Panc1 (cell line): Measurements from ENCODE around the gene CMIP. TPM values are rescaled to one million over a fixed set of nuclear protein-coding genes. Genes with fewer than 3 reads are reported as not detected.
A peak's percentile ranks its signal among the peaks of the same experiment; 100 is the strongest.

Experiments
- ATAC-seq: fragments of 200-7000 bp; cut with Tn5 transposase; 2 replicates; pipeline ENCODE4 v1.9.1; 2020; ENCODE audit warnings: mild to moderate bottlenecking, moderate library complexity
- BruUV-seq: library from RNA; stranded (reverse); fragments of 400-500 nt; replicated peaks from 2 replicates; lab custom pipeline; 2021; lab: Mats Ljungman, UMichigan
- CTCF ChIA-PET: fragments of 300-600 bp; sonication (Branson Sonifier 250); formaldehyde crosslinking; loops from one replicate; lab custom pipeline; 2022; ENCODE audit warnings: antibody characterized with exemption; lab: Charles Lee
- POLR2A ChIA-PET: fragments of 300-600 bp; sonication (Branson Sonifier 250); formaldehyde crosslinking; loops from one replicate; lab custom pipeline; 2022; ENCODE audit warnings: antibody characterized with exemption; lab: Charles Lee
- DNase-seq: peaks from one replicate; pipeline ENCODE4 v3.0.0-alpha.2; 2010; ENCODE audit warnings: low read depth, low spot score
- H3K27ac ChIP-seq: 2 replicates; pipeline ENCODE4 v1.5.1; 2011; ENCODE audit warnings: mild to moderate bottlenecking, low read length, inconsistent platforms
- H3K27me3 ChIP-seq: fragments of 200-500 bp; sonication (Bioruptor generic); 2 replicates; pipeline ENCODE4 v1.6.0; 2014; ENCODE audit warnings: low read length, inconsistent platforms; ENCODE audit not compliant: control insufficient read depth, insufficient read depth
- H3K36me3 ChIP-seq: fragments of 200-500 bp; sonication (Bioruptor generic); 2 replicates; pipeline ENCODE4 v1.5.1; 2014; ENCODE audit warnings: inconsistent platforms, mild to moderate bottlenecking, low read length, moderate library complexity; ENCODE audit not compliant: control insufficient read depth, insufficient read depth
- H3K4me1 ChIP-seq: 2 replicates; pipeline ENCODE4 v1.5.1; 2011; ENCODE audit warnings: inconsistent platforms, mild to moderate bottlenecking, low read length, moderate library complexity; ENCODE audit not compliant: control insufficient read depth, insufficient read depth
- H3K4me3 ChIP-seq, 2 experiments: 2 replicates each; pipeline ENCODE4 v1.5.1; 2011 to 2012; ENCODE audit warnings: low read depth in 2 of 2, low read length in 2 of 2, mild to moderate bottlenecking in 2 of 2, inconsistent platforms in 1 of 2, moderate library complexity in 1 of 2
- H3K9me3 ChIP-seq: fragments of 200-500 bp; sonication (Bioruptor generic); 2 replicates; pipeline ENCODE4 v1.5.1; 2014; ENCODE audit warnings: low read depth, mild to moderate bottlenecking, inconsistent platforms, low read length, moderate library complexity; ENCODE audit not compliant: control insufficient read depth, insufficient read depth
- POLR2AphosphoS5 ChIP-seq: IDR thresholded peaks from 2 replicates; pipeline ENCODE4 v1.6.1; 2012; ENCODE audit warnings: mild to moderate bottlenecking, low read depth, low read length, moderate library complexity
- SIN3A ChIP-seq: IDR thresholded peaks from 2 replicates; pipeline ENCODE4 v1.6.1; 2012; ENCODE audit warnings: low read depth, mild to moderate bottlenecking, low read length, moderate library complexity, borderline replicate concordance; ENCODE audit not compliant: insufficient read depth
- TCF7L2 ChIP-seq: IDR thresholded peaks from 2 replicates; pipeline ENCODE4 v1.6.1; 2011; ENCODE audit warnings: mild to moderate bottlenecking, low read depth, low read length, inconsistent platforms
- in situ Hi-C: cut with HindIII; loops from 2 replicates; pipeline ENCODE4 v1.10.0; 2016; ENCODE audit warnings: low sequenced_read_pairs, low pct_unique_long_range_greater_than_20kb
- intact Hi-C: fragments of 100-400 bp; cut with micrococcal nuclease; formaldehyde crosslinking; loops from one replicate; pipeline ENCODE4 v1.10.0; 2022; ENCODE audit not compliant: unreplicated experiment
- total RNA-seq: library from RNA; stranded (reverse); gene quantifications from one replicate; pipeline ENCODE4 v1.2.1, GENCODE V29; 2021; ENCODE audit not compliant: unreplicated experiment
- TF ChIP-seq, protein P1 (sequence below): fragments of 450-650 bp; IDR thresholded peaks from 2 replicates; pipeline ENCODE4 v1.5.1; 2017; ENCODE audit warnings: mild to moderate bottlenecking
- TF ChIP-seq, protein P2 (sequence below), 2 experiments: IDR thresholded peaks; 2 replicates each; pipeline ENCODE4 v1.6.1; 2011 to 2012; ENCODE audit warnings: low read depth in 2 of 2, control low read depth in 1 of 2, low read length in 1 of 2, mild to moderate bottlenecking in 1 of 2, moderate library complexity in 1 of 2; ENCODE audit not compliant: insufficient read depth in 1 of 2

Gene CMIP
- total RNA-seq, 1 experiment from 2014 or later, result 49.7 TPM

DNA sequence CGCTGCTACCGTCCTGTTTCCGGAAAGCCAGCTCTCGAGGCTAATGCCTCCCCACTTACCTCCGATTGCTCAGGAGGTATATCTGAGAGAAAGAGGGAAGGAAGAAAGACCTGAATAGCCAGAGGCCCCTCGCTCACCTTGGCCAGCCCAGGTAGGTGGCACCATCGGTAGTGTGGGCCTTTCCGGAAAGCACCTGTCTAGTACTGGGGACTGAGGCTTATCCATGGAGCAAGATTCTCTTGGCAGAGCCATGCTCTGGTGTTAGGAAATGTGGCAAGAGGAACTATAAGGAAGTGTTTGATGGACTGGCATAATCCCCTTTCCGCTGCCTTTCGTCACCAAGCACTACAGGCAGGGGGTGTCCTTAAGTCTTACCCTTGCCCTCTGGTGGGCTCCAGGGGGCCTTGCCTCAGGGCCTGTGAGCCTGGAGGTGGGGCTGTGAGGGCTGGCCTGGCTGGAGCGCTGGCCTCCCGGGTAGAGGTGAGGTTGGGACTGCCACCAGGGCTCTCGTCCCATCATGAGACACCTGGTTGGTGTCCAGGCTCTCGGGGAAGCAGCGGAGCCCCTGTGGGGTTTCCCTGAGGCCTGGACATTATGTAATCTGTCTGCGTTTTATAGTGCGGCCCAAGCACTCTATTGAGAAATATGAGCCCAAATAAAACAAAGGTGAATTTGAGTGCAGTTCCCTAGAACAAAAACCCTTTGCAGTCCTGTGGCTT lies 2.9 kb downstream of the CMIP start:
- 0 out of 2 replicates have a peak, but pooled peaks have one; percentile 3 for ATAC-seq
- H3K4me3 ChIP-seq, result peak overlapping the region; percentile 74 to 87
- H3K27me3 ChIP-seq, result no peaks in the 10 kb centered on the region
- ChIA-PET POLR2A (no interaction called here), CTCF (interaction anchor here (0.7 kb wide), 1 partner anchor 259 kb away, joined by 9 read pairs; no protein-coding TSS in a partner anchor)
- BruUV-seq, result no TSS peak
- no peaks in the 10 kb centered on the region for H3K9me3 ChIP-seq
- intact Hi-C loops, result loop anchor here (5.0 kb wide), 1 partner anchor 45 kb away; no protein-coding TSS in a partner anchor
- H3K27ac ChIP-seq, result peak overlapping the region; percentile 87
- H3K36me3 ChIP-seq, result peaks cover 4% of the 10 kb centered on the region; the same call in 1 of the 2 replicates
- DNase-seq, result no peak
- H3K4me1 ChIP-seq, result peaks cover 25% of the 10 kb centered on the region
- TF ChIP-seq POLR2AphosphoS5, result no peak
- TF ChIP-seq TCF7L2, result no peak
- TF ChIP-seq, protein P1, sequence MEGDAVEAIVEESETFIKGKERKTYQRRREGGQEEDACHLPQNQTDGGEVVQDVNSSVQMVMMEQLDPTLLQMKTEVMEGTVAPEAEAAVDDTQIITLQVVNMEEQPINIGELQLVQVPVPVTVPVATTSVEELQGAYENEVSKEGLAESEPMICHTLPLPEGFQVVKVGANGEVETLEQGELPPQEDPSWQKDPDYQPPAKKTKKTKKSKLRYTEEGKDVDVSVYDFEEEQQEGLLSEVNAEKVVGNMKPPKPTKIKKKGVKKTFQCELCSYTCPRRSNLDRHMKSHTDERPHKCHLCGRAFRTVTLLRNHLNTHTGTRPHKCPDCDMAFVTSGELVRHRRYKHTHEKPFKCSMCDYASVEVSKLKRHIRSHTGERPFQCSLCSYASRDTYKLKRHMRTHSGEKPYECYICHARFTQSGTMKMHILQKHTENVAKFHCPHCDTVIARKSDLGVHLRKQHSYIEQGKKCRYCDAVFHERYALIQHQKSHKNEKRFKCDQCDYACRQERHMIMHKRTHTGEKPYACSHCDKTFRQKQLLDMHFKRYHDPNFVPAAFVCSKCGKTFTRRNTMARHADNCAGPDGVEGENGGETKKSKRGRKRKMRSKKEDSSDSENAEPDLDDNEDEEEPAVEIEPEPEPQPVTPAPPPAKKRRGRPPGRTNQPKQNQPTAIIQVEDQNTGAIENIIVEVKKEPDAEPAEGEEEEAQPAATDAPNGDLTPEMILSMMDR, result no peak
- TF ChIP-seq, protein P2, sequence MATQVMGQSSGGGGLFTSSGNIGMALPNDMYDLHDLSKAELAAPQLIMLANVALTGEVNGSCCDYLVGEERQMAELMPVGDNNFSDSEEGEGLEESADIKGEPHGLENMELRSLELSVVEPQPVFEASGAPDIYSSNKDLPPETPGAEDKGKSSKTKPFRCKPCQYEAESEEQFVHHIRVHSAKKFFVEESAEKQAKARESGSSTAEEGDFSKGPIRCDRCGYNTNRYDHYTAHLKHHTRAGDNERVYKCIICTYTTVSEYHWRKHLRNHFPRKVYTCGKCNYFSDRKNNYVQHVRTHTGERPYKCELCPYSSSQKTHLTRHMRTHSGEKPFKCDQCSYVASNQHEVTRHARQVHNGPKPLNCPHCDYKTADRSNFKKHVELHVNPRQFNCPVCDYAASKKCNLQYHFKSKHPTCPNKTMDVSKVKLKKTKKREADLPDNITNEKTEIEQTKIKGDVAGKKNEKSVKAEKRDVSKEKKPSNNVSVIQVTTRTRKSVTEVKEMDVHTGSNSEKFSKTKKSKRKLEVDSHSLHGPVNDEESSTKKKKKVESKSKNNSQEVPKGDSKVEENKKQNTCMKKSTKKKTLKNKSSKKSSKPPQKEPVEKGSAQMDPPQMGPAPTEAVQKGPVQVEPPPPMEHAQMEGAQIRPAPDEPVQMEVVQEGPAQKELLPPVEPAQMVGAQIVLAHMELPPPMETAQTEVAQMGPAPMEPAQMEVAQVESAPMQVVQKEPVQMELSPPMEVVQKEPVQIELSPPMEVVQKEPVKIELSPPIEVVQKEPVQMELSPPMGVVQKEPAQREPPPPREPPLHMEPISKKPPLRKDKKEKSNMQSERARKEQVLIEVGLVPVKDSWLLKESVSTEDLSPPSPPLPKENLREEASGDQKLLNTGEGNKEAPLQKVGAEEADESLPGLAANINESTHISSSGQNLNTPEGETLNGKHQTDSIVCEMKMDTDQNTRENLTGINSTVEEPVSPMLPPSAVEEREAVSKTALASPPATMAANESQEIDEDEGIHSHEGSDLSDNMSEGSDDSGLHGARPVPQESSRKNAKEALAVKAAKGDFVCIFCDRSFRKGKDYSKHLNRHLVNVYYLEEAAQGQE (IDR thresholded peaks at IDR 0.05; ENCODE audit: insufficient read depth in 1 of 2, low read depth in 2 of 2, low read length in 1 of 2), result no peak
- no peak for TF ChIP-seq SIN3A
- in situ Hi-C loops, result no loop called here

DNA sequence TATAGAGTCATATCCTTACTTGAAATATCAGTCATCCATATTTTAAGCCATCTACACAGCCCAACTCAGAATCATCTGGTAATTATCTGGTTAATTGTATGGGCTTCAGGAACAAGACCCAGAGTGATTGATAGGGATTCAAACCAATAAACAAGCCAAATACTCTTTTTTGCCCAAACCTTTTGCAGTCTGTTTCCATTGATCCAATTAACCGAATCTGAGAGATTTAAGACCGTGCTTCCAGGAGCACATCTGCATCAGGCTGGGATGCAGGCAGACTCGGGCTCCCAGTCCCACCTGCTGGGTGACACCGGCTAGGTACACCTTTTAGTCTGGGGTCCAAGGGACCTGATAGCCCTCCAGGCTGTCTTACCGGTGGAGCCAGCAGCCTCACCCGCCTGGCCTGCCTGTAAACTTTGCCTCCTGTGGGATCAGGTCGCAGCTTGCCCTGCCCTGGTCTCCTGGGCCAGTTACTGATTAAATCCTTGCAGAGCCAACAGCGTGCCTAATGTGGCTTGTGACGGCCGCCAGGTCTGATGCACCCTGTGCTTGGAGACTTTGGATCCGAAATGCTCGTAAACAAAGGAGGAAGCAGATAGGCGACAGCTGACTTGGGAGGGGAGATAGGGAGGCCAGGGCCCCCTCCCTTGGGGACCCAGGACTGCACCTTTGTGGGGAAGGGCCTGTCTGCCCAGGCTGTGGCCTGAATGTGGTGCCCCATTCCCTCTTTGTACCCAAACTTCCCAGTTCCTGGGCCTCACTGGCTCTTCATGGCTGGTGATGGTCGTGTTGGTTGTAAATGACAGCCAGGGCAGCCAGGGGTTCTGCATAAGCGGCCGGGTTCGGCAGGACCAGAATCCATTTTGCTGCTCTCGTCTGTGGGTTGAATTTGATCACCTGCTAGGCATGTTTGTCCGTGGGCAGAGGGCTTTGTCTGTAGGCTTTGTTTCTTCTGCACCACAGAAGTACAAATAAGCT lies 3.8 kb downstream of the CMIP start:
- TF ChIP-seq TCF7L2, result no peak
- TF ChIP-seq, protein P2 (IDR thresholded peaks at IDR 0.05; ENCODE audit: insufficient read depth in 1 of 2, low read depth in 2 of 2, low read length in 1 of 2), result no peak
- TF ChIP-seq, protein P1, result no peak
- TF ChIP-seq POLR2AphosphoS5, result no peak
- no peak for TF ChIP-seq SIN3A
- peaks cover 34% of the 10 kb centered on the region for H3K4me1 ChIP-seq
- ChIA-PET CTCF (no interaction called here), POLR2A (no interaction called here)
- BruUV-seq, result TSS peak; percentile 21
- H3K9me3 ChIP-seq, result no peaks in the 10 kb centered on the region
- H3K27me3 ChIP-seq, result no peaks in the 10 kb centered on the region
- DNase-seq, result no peak
- peak overlapping the region; percentile 74 to 87 for H3K4me3 ChIP-seq
- peaks cover 4% of the 10 kb centered on the region; the same call in 1 of the 2 replicates for H3K36me3 ChIP-seq
- in situ Hi-C loops (no loop called here), intact Hi-C loops (loop anchor here (5.0 kb wide), 1 partner anchor 46 kb away; no protein-coding TSS in a partner anchor)
- H3K27ac ChIP-seq, result peak overlapping the region; percentile 87
- no peak for ATAC-seq
